ENCODE results near the gene ITGBL1.

ITGBL1 gene

GRCh38 chr13:101523154-101524131 lies 71.0 kb downstream of the ITGBL1 start:
- Mint-ChIP-seq H3K27ac (no peak overlapping the region), H3K4me1 (peaks cover 4% of the 10 kb centered on the region), H3K9me3 (no peaks in the 10 kb centered on the region), H3K4me3 (no peak overlapping the region), H3K36me3 (ENCODE audit: low read depth) (no peaks in the 10 kb centered on the region), H3K27me3 (ENCODE audit: low read depth, poor library complexity) (peaks cover 5% of the 10 kb centered on the region)
- DNase-seq: no peak
- TF ChIP-seq CTCF (IDR thresholded peaks at IDR 0.05): no peak

DNA sequence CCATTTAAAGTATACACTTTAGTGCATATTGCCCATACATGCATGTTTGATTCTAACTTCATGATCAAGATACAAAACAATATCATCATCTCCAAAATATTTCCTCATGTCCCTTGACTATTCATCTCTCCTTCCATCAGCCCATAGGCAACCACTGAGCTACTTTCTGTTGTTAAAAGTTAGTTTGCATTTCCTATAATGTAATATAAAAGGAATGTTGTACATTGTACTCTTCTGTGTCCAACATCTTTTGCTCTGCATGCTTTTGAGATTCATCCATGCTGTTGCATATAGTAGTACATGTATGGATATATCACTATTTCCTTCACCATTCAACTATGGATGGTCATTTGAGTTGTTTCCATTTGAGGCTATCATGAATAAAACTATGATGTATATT lies 74.7 kb downstream of the ITGBL1 start:
- Mint-ChIP-seq H3K27ac (no peak overlapping the region), H3K4me3 (no peak overlapping the region), H3K27me3 (ENCODE audit: low read depth, poor library complexity) (no peaks in the 10 kb centered on the region), H3K36me3 (ENCODE audit: low read depth) (no peaks in the 10 kb centered on the region), H3K9me3 (no peaks in the 10 kb centered on the region), H3K4me1 (peaks cover 4% of the 10 kb centered on the region)
- no peak for TF ChIP-seq CTCF (IDR thresholded peaks at IDR 0.05)
- no peak for DNase-seq

GRCh38 chr13:101529422-101529821 lies 76.9 kb downstream of the ITGBL1 start:
- H3K4me1 Mint-ChIP-seq: no peaks in the 10 kb centered on the region
- H3K9me3 Mint-ChIP-seq: no peaks in the 10 kb centered on the region
- TF ChIP-seq CTCF (IDR thresholded peaks at IDR 0.05): no peak
- H3K4me3 Mint-ChIP-seq: no peak overlapping the region
- no peak for DNase-seq
- H3K36me3 Mint-ChIP-seq (ENCODE audit: low read depth): no peaks in the 10 kb centered on the region
- H3K27ac Mint-ChIP-seq: no peak overlapping the region
- H3K27me3 Mint-ChIP-seq (ENCODE audit: low read depth, poor library complexity): no peaks in the 10 kb centered on the region

- no peaks in the 10 kb centered on the region for H3K36me3 Mint-ChIP-seq (ENCODE audit: low read depth)
- no peak overlapping the region for H3K4me3 Mint-ChIP-seq
- H3K9me3 Mint-ChIP-seq: no peaks in the 10 kb centered on the region
Measured at GRCh38 chr13:101530293-101530692, 77.8 kb downstream of the ITGBL1 start.

DNA sequence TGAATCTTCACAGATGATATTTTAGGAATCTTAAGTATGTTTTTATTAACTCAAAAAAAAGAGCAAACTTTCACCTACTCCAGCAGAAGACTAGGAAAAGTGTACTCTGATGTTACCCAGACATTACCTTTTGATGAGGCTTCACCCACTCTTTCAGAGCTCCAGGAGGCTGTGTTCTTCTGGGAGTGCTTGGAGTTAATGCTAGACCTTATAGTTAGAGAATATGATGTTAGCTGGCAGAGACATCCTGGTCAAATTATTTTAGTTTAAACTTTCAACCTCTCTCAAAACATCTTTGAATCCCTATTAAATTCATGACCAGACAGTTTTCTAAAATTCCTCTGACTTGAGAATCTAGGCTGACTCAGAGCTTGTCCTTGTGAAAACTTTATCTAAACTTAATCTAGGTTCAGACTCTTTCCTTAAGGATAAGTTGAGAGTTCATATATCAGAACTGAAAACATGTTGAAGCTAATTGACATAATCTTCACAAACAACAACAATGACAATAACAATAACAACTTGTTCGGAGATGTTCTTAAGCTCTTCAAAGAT lies 82.8 kb downstream of the ITGBL1 start:
- H3K27me3 Mint-ChIP-seq (ENCODE audit: low read depth, poor library complexity): no peaks in the 10 kb centered on the region
- DNase-seq: no peak
- peaks cover 1% of the 10 kb centered on the region for H3K9me3 Mint-ChIP-seq
- H3K36me3 Mint-ChIP-seq (ENCODE audit: low read depth): no peaks in the 10 kb centered on the region
- no peak for TF ChIP-seq CTCF (IDR thresholded peaks at IDR 0.05)
- H3K27ac Mint-ChIP-seq: no peak overlapping the region
- H3K4me1 Mint-ChIP-seq: no peaks in the 10 kb centered on the region
- H3K4me3 Mint-ChIP-seq: no peak overlapping the region

More at GRCh38 chr13:101530293-101530692, 77.8 kb downstream of the ITGBL1 start:
- H3K27ac Mint-ChIP-seq: no peak overlapping the region
- no peak for TF ChIP-seq CTCF (IDR thresholded peaks at IDR 0.05)
- H3K4me1 Mint-ChIP-seq: no peaks in the 10 kb centered on the region
- DNase-seq: no peak
- H3K27me3 Mint-ChIP-seq (ENCODE audit: low read depth, poor library complexity): no peaks in the 10 kb centered on the region

Data from nephron progenitor cell (in vitro differentiated cells).